Suprapubic skin (tissue), 4 donors: ENCODE data around the gene SOX5. TPM values are rescaled to one million over a fixed set of nuclear protein-coding genes. Genes with fewer than 3 reads are reported as not detected.

Experiments used
- DNase-seq, 2 donors: peaks; one replicate each; pipeline ENCODE4 v3.0.0-alpha.2; 2019; ENCODE audit warnings: low spot score in 2 of 2
- H3K27ac ChIP-seq: fragments of 200-600 bp; sonication (generic); one replicate; pipeline ENCODE4 v1.5.1; 2019
- H3K27me3 ChIP-seq: fragments of 200-600 bp; sonication (generic); one replicate; pipeline ENCODE4 v1.5.1; 2019
- H3K36me3 ChIP-seq: fragments of 200-600 bp; sonication (generic); one replicate; pipeline ENCODE4 v1.5.1; 2019
- H3K4me1 ChIP-seq: fragments of 200-600 bp; sonication (generic); one replicate; pipeline ENCODE4 v1.5.1; 2019
- H3K4me3 ChIP-seq: fragments of 200-600 bp; sonication (generic); one replicate; pipeline ENCODE4 v1.5.1; 2019; ENCODE audit warnings: mild to moderate bottlenecking
- H3K9me3 ChIP-seq: fragments of 200-600 bp; sonication (generic); one replicate; pipeline ENCODE4 v1.5.1; 2019
- CTCF ChIP-seq, 2 donors: fragments of 200-600 bp in 1 of 2; fragments of 450-650 bp in 1 of 2; sonication (generic) in 1 of 2; IDR thresholded peaks; one replicate each; pipeline ENCODE4 v1.5.1; 2016 to 2019; ENCODE audit warnings: antibody characterized with exemption in 2 of 2, mild to moderate bottlenecking in 1 of 2, moderate library complexity in 1 of 2
- EP300 ChIP-seq: sonication (generic); formaldehyde crosslinking; IDR thresholded peaks from one replicate; pipeline ENCODE4 v1.6.1; 2017; ENCODE audit warnings: antibody characterized with exemption
- POLR2A ChIP-seq, 2 donors: fragments of 450-650 bp; IDR thresholded peaks; one replicate each; pipeline ENCODE4 v1.6.1; 2017; ENCODE audit warnings: antibody characterized with exemption in 2 of 2, mild to moderate bottlenecking in 2 of 2, moderate library complexity in 2 of 2
- POLR2AphosphoS5 ChIP-seq, 3 donors: sonication (generic); formaldehyde crosslinking; IDR thresholded peaks; one replicate each; pipeline ENCODE4 v1.6.1; 2017; ENCODE audit warnings: antibody characterized with exemption in 3 of 3
- WGBS: methylation state at CpG from one replicate; pipeline ENCODE4 v1.1.5; 2018; 5-methylcytosine and 5-hydroxymethylcytosine counted together
- total RNA-seq, 4 donors: library from RNA; depleted of rRNA; stranded (reverse); fragments of >200 nt; gene quantifications; one replicate each; pipeline ENCODE4 v1.1.0, GENCODE V29; 2016

Gene SOX5
- total RNA-seq, 4 donors from 2014 or later = 19.0 to 110 (median 23.2) TPM

- 50% methylated on average over 4 of the region's 4 CpGs for WGBS
- no peaks in the 10 kb centered on the region for H3K36me3 ChIP-seq
- H3K4me1 ChIP-seq = no peaks in the 10 kb centered on the region
- H3K27ac ChIP-seq = no peak overlapping the region
- no peak overlapping the region for H3K4me3 ChIP-seq
- no peak for DNase-seq
- no peaks in the 10 kb centered on the region for H3K9me3 ChIP-seq
- H3K27me3 ChIP-seq = no peaks in the 10 kb centered on the region
- TF ChIP-seq CTCF (IDR thresholded peaks at IDR 0.05) (no peak), EP300 (no peak), POLR2AphosphoS5 (IDR thresholded peaks at IDR 0.05) (no peak), POLR2A (IDR thresholded peaks at IDR 0.05) (no peak)
These were observed 338.1 kb downstream of the SOX5 start for GRCh38 chr12:23611320-23611719.

- TF ChIP-seq POLR2AphosphoS5 (IDR thresholded peaks at IDR 0.05) (no peak), CTCF (IDR thresholded peaks at IDR 0.05) (no peak), POLR2A (IDR thresholded peaks at IDR 0.05) (no peak), EP300 (no peak)
- WGBS = 92% methylated on average over 5 of the region's 5 CpGs
- no peak for DNase-seq
- Histone ChIP-seq H3K9me3 (peaks cover 8% of the 10 kb centered on the region), H3K36me3 (peaks cover 3% of the 10 kb centered on the region), H3K27ac (no peak overlapping the region), H3K4me3 (no peak overlapping the region), H3K27me3 (no peaks in the 10 kb centered on the region), H3K4me1 (no peaks in the 10 kb centered on the region)
These were observed 348.6 kb downstream of the SOX5 start for GRCh38 chr12:23600919-23601318.

- 70% methylated on average over 3 of the region's 3 CpGs for WGBS
- Histone ChIP-seq H3K36me3 (no peaks in the 10 kb centered on the region), H3K9me3 (peaks cover 8% of the 10 kb centered on the region), H3K27ac (no peak overlapping the region), H3K4me1 (no peaks in the 10 kb centered on the region), H3K27me3 (no peaks in the 10 kb centered on the region), H3K4me3 (no peak overlapping the region)
- no peak for DNase-seq
- TF ChIP-seq POLR2AphosphoS5 (IDR thresholded peaks at IDR 0.05) (no peak), CTCF (IDR thresholded peaks at IDR 0.05) (no peak), POLR2A (IDR thresholded peaks at IDR 0.05) (no peak), EP300 (no peak)
These were observed 352.9 kb downstream of the SOX5 start for GRCh38 chr12:23596568-23596967.

- no peak for DNase-seq
- Histone ChIP-seq H3K4me3 (no peak overlapping the region), H3K9me3 (no peaks in the 10 kb centered on the region), H3K27ac (no peak overlapping the region), H3K27me3 (no peaks in the 10 kb centered on the region), H3K36me3 (no peaks in the 10 kb centered on the region), H3K4me1 (no peaks in the 10 kb centered on the region)
- no peak for TF ChIP-seq CTCF (IDR thresholded peaks at IDR 0.05)
- no peak for TF ChIP-seq POLR2A (IDR thresholded peaks at IDR 0.05)
- no peak for TF ChIP-seq EP300
- no peak for TF ChIP-seq POLR2AphosphoS5 (IDR thresholded peaks at IDR 0.05)
- 54% methylated on average over 4 of the region's 4 CpGs for whole genome bisulfite sequencing
These were observed 361.5 kb downstream of the SOX5 start for GRCh38 chr12:23587833-23588559.

GRCh38 chr12:23585782-23586163, 363.7 kb downstream of the SOX5 start:
- Histone ChIP-seq H3K27ac (no peak overlapping the region), H3K4me3 (no peak overlapping the region), H3K4me1 (no peaks in the 10 kb centered on the region), H3K9me3 (no peaks in the 10 kb centered on the region), H3K36me3 (no peaks in the 10 kb centered on the region), H3K27me3 (no peaks in the 10 kb centered on the region)
- no peak for DNase-seq
- TF ChIP-seq POLR2AphosphoS5 (IDR thresholded peaks at IDR 0.05) = no peak
- TF ChIP-seq CTCF (IDR thresholded peaks at IDR 0.05) = no peak
- no peak for TF ChIP-seq POLR2A (IDR thresholded peaks at IDR 0.05)
- no peak for TF ChIP-seq EP300
- WGBS = 85% methylated on average over 11 of the region's 11 CpGs
